H1 (cell line): ENCODE data around the gene HMMR. TPM values are rescaled to one million over a fixed set of nuclear protein-coding genes. Genes with fewer than 3 reads are reported as not detected.

Experiments used
- CTCF ChIA-PET: fragments of 300-600 bp; sonication (Branson Sonifier 250); formaldehyde crosslinking; loops from one replicate; lab custom pipeline; 2021; ENCODE audit not compliant: partially characterized antibody; lab: Charles Lee
- POLR2A ChIA-PET: fragments of 300-600 bp; sonication (Branson Sonifier 250); formaldehyde crosslinking; loops from one replicate; lab custom pipeline; 2021; ENCODE audit warnings: inconsistent platforms; ENCODE audit not compliant: partially characterized antibody; lab: Charles Lee
- DNase-seq, 2 experiments: peaks; one replicate each; pipeline versions ENCODE4 v3.0.0 to v3.0.0-alpha.2; 2010 to 2022; ENCODE audit warnings: low spot score in 2 of 2, low read depth in 1 of 2, mixed read lengths in 1 of 2
- FAIRE-seq: peaks from 2 replicates; lab custom pipeline; 2011; peaks lifted over from hg19 to GRCh38; lab: Jason Lieb, UNC
- H2AFZ ChIP-seq: 2 replicates; pipeline ENCODE4 v1.8.1; 2012; ENCODE audit warnings: low read length, inconsistent platforms
- H2AK5ac ChIP-seq: 2 replicates; pipeline ENCODE4 v1.6.1; 2013; ENCODE audit warnings: low read depth, low read length
- H2BK120ac ChIP-seq: replicated peaks from 2 replicates; pipeline ENCODE3; 2013; ENCODE audit warnings: low read depth, low read length, inconsistent platforms
- H2BK12ac ChIP-seq: 2 replicates; pipeline ENCODE4 v1.6.1; 2013; ENCODE audit warnings: low read depth, low read length
- H2BK15ac ChIP-seq: 2 replicates; pipeline ENCODE4 v1.6.1; 2013; ENCODE audit warnings: low read length
- H2BK20ac ChIP-seq: 2 replicates; pipeline ENCODE4 v1.6.1; 2013; ENCODE audit warnings: low read length
- H2BK5ac ChIP-seq: 2 replicates; pipeline ENCODE4 v1.6.1; 2013; ENCODE audit warnings: low read depth, low read length
- H3K14ac ChIP-seq: 2 replicates; pipeline ENCODE4 v1.6.1; 2013; ENCODE audit warnings: inconsistent platforms; ENCODE audit not compliant: insufficient read length
- H3K18ac ChIP-seq: 2 replicates; pipeline ENCODE4 v1.6.1; 2013; ENCODE audit warnings: low read length; ENCODE audit errors: extremely low read depth
- H3K23ac ChIP-seq: 2 replicates; pipeline ENCODE4 v1.6.1; 2013; ENCODE audit warnings: inconsistent platforms; ENCODE audit not compliant: insufficient read length
- H3K23me2 ChIP-seq: 2 replicates; pipeline ENCODE4 v1.6.1; 2013; ENCODE audit warnings: low read depth, low read length
- H3K27ac ChIP-seq: 2 replicates; pipeline ENCODE4 v1.6.1; 2011; ENCODE audit warnings: low read depth, low read length, inconsistent platforms
- H3K27me3 ChIP-seq, 4 experiments: replicated peaks in 1 of 4; 1 replicate in 1 of 4; 2 replicates in 3 of 4; pipeline versions ENCODE4 v1.6.1 to v1.8.1; 2011 to 2013; ENCODE audit warnings: low read length in 3 of 4, mild to moderate bottlenecking in 3 of 4, inconsistent platforms in 2 of 4, mixed read lengths in 2 of 4, moderate library complexity in 1 of 4; ENCODE audit not compliant: control insufficient read depth in 3 of 4, insufficient read depth in 3 of 4; ENCODE audit errors: extremely low read depth in 1 of 4
- H3K36me3 ChIP-seq, 4 experiments: 2 replicates each; pipeline versions ENCODE4 v1.6.1 to v1.8.1; 2011 to 2013; ENCODE audit warnings: mild to moderate bottlenecking in 4 of 4, low read length in 3 of 4, moderate library complexity in 2 of 4, control low read depth in 1 of 4, inconsistent platforms in 1 of 4; ENCODE audit not compliant: insufficient read depth in 4 of 4, control insufficient read depth in 2 of 4
- H3K4ac ChIP-seq: replicated peaks from 2 replicates; pipeline ENCODE3; 2013; ENCODE audit warnings: low read length, low read depth, mixed read lengths, inconsistent platforms; ENCODE audit not compliant: insufficient read length
- H3K4me1 ChIP-seq, 4 experiments: replicated peaks in 1 of 4; 1 replicate in 1 of 4; 2 replicates in 3 of 4; pipeline versions ENCODE4 v1.6.1 to v1.8.1; 2011 to 2013; ENCODE audit warnings: low read length in 3 of 4, inconsistent platforms in 2 of 4, mixed read lengths in 1 of 4; ENCODE audit not compliant: insufficient read depth in 4 of 4, control insufficient read depth in 3 of 4
- H3K4me2 ChIP-seq, 2 experiments: 2 replicates each; pipeline versions ENCODE4 v1.6.1 to v1.8.1; 2011 to 2013; ENCODE audit warnings: low read depth in 2 of 2, low read length in 2 of 2, control low read depth in 1 of 2, inconsistent platforms in 1 of 2, mild to moderate bottlenecking in 1 of 2; ENCODE audit not compliant: insufficient read depth in 1 of 2
- H3K4me3 ChIP-seq, 4 experiments: fragments of 200-600, 300-600 bp in 1 of 4; sonication (generic), shearing (Covaris generic), sonication (Bioruptor Twin) in 1 of 4; 2 replicates each; pipeline versions ENCODE4 v1.5.1 to v1.8.1; 2011 to 2016; ENCODE audit warnings: low read length in 4 of 4, low read depth in 3 of 4, control low read depth in 2 of 4, inconsistent platforms in 2 of 4, mild to moderate bottlenecking in 2 of 4, mixed read lengths in 1 of 4, moderate library complexity in 1 of 4; ENCODE audit not compliant: insufficient read depth in 2 of 4; ENCODE audit errors: extremely low read depth in 1 of 4
- H3K56ac ChIP-seq: replicated peaks from 2 replicates; pipeline ENCODE3; 2013; ENCODE audit warnings: low read depth, mild to moderate bottlenecking, mixed read lengths, low read length, inconsistent platforms; ENCODE audit not compliant: insufficient read length
- H3K79me1 ChIP-seq: 2 replicates; pipeline ENCODE4 v1.6.1; 2013; ENCODE audit warnings: low read depth, low read length, control low read depth
- H3K79me2 ChIP-seq, 2 experiments: 2 replicates each; pipeline versions ENCODE4 v1.6.1 to v1.8.1; 2012 to 2013; ENCODE audit warnings: low read length in 2 of 2, mild to moderate bottlenecking in 2 of 2, inconsistent platforms in 1 of 2; ENCODE audit not compliant: insufficient read depth in 2 of 2, control insufficient read depth in 1 of 2
- H3K9ac ChIP-seq, 4 experiments: replicated peaks in 1 of 4; 1 replicate in 1 of 4; 2 replicates in 3 of 4; pipeline versions ENCODE4 v1.6.1 to v1.8.1; 2011 to 2013; ENCODE audit warnings: low read depth in 3 of 4, low read length in 3 of 4, control low read depth in 2 of 4, mild to moderate bottlenecking in 2 of 4, moderate library complexity in 2 of 4, inconsistent platforms in 1 of 4; ENCODE audit errors: extremely low read depth in 1 of 4
- H3K9me3 ChIP-seq, 2 experiments: 2 replicates each; pipeline versions ENCODE4 v1.6.1 to v1.8.1; 2012 to 2013; ENCODE audit warnings: mild to moderate bottlenecking in 2 of 2, moderate library complexity in 2 of 2, control low read depth in 1 of 2, inconsistent platforms in 1 of 2, low read depth in 1 of 2, low read length in 1 of 2, mixed read lengths in 1 of 2; ENCODE audit not compliant: insufficient read depth in 2 of 2
- H4K20me1 ChIP-seq, 2 experiments: replicated peaks in 1 of 2; 2 replicates each; pipeline versions ENCODE3 to v1.8.1; 2011 to 2013; ENCODE audit warnings: inconsistent platforms in 2 of 2, low read length in 2 of 2, mild to moderate bottlenecking in 1 of 2; ENCODE audit not compliant: insufficient read depth in 2 of 2, control insufficient read depth in 1 of 2
- H4K5ac ChIP-seq: 2 replicates; pipeline ENCODE4 v1.6.1; 2013; ENCODE audit warnings: low read length, low read depth, mixed read lengths, inconsistent platforms; ENCODE audit not compliant: insufficient read length
- H4K8ac ChIP-seq: 2 replicates; pipeline ENCODE4 v1.8.0; 2013; ENCODE audit warnings: mild to moderate bottlenecking, moderate library complexity, low read length, inconsistent platforms; ENCODE audit not compliant: insufficient read depth; ENCODE audit errors: extremely low read depth
- H4K91ac ChIP-seq: replicated peaks from 2 replicates; pipeline ENCODE3; 2013; ENCODE audit warnings: low read length, mixed read lengths, inconsistent platforms; ENCODE audit not compliant: insufficient read length
- BRCA1 ChIP-seq: IDR thresholded peaks from 2 replicates; pipeline ENCODE4 v1.6.1; 2012; ENCODE audit warnings: low read depth, low read length, improper control_type of control experiment
- CBX5 ChIP-seq: fragments of 300-800, 300-1000 bp; sonication (generic); IDR thresholded peaks from 2 replicates; pipeline ENCODE4 v1.7.1; 2016; ENCODE audit warnings: antibody characterized with exemption, low read length, low read depth
- CREB1 ChIP-seq: IDR thresholded peaks from 2 replicates; pipeline ENCODE4 v1.6.1; 2012; ENCODE audit warnings: inconsistent platforms
- GABPA ChIP-seq: IDR thresholded peaks from 2 replicates; pipeline ENCODE4 v1.6.1; 2011; ENCODE audit warnings: mild to moderate bottlenecking, low read length, moderate library complexity, borderline replicate concordance; ENCODE audit not compliant: insufficient read depth
- GTF2F1 ChIP-seq: IDR thresholded peaks from 2 replicates; pipeline ENCODE4 v1.6.1; 2012; ENCODE audit warnings: low read depth, low read length, improper control_type of control experiment, borderline replicate concordance
- JUND ChIP-seq: IDR thresholded peaks from 2 replicates; pipeline ENCODE4 v1.6.1; 2011; ENCODE audit warnings: mild to moderate bottlenecking, improper control_type of control experiment, low read length
- SP4 ChIP-seq: IDR thresholded peaks from 2 replicates; pipeline ENCODE4 v1.6.1; 2012; ENCODE audit warnings: low read length, inconsistent platforms
- TBP ChIP-seq: IDR thresholded peaks from 2 replicates; pipeline ENCODE4 v1.6.1; 2011; ENCODE audit warnings: low read depth, low read length, improper control_type of control experiment
- TEAD4 ChIP-seq: IDR thresholded peaks from 2 replicates; pipeline ENCODE4 v1.6.1; 2012; ENCODE audit warnings: low read depth, low read length, inconsistent platforms, mixed read lengths
- WGBS, 2 experiments: shearing (Covaris generic) in 1 of 2; methylation state at CpG; one replicate each; pipeline versions ENCODE4 v1.1.6 to v1.1.7; 2013 to 2015; ENCODE audit warnings: low lambda C conversion rate in 2 of 2, mixed read lengths in 2 of 2, inconsistent platforms in 1 of 2, low coverage in 1 of 2, missing lambda C conversion rate in 1 of 2; ENCODE audit not compliant: insufficient replicate concordance in 2 of 2, insufficient coverage in 1 of 2, insufficient read length in 1 of 2; ENCODE audit errors: extremely low coverage in 1 of 2, missing lambda C conversion rate in 1 of 2; 5-methylcytosine and 5-hydroxymethylcytosine counted together
- polyA plus RNA-seq, 7 experiments: library from polyadenylated mRNA; depleted of rRNA in 3 of 7; stranded (reverse) in 5 of 7; unstranded in 2 of 7; fragments of >200 nt in 5 of 7; fragments of 200-250 nt in 2 of 7; gene quantifications; 1 replicate in 5 of 7; 2 replicates in 1 of 7; 4 replicates in 1 of 7; pipeline versions ENCODE4 v1.2.1 to v1.2.3, GENCODE V29; 2011 to 2013; ENCODE audit warnings: missing spikeins in 2 of 7, mixed read lengths in 2 of 7
- total RNA-seq: library from RNA; stranded (reverse); fragmentation: NEBNext Ultra II Directional; extraction: Animal tissue kit (Norgen Biotek cat#: 25700); gene quantifications from 2 replicates; pipeline ENCODE4 v1.2.1, GENCODE V29; 2021
- TF ChIP-seq, protein P1 (sequence below), 3 experiments: IDR thresholded peaks; 1 replicate in 2 of 3; 2 replicates in 1 of 3; pipeline versions ENCODE4 v1.5.1 to v1.6.1; 2011; ENCODE audit warnings: low read length in 3 of 3, mild to moderate bottlenecking in 3 of 3, inconsistent platforms in 2 of 3, low read depth in 1 of 3, moderate library complexity in 1 of 3; ENCODE audit not compliant: insufficient read depth in 1 of 3; ENCODE audit errors: control extremely low read depth in 1 of 3
- TF ChIP-seq, protein P2 (sequence below): IDR thresholded peaks from 2 replicates; pipeline ENCODE4 v1.6.1; 2011; ENCODE audit warnings: low read depth, mild to moderate bottlenecking, low read length; ENCODE audit not compliant: insufficient read depth

Gene HMMR
- total and polyA plus RNA-seq, 2 of the 8 experiments (the other 6 are each of a cell fraction or from before 2014, with no cell fraction given) = 17.5 to 77.3 TPM

DNA sequence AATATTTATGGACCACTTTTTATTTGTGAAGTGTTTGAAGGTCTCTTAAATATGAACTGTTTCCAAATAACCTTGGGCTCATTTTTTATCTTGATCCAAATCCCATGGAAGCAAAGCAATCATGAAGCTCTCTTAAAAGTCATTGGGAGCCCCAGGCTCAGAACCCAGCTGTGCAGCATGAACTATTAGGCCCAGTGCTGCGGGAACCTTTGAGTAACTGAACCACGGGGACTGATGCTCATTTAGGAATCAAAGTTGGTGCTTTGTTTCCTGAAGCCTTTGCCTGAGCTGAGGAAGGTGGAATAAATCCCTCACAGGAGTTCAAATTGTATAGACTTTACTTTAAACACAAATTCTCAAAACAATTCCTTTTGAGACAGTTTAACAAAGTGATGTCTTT lies 72.8 kb downstream of the HMMR start:
- Histone ChIP-seq H3K36me3 (no peaks in the 10 kb centered on the region), H2BK12ac (no peak overlapping the region), H4K91ac (peak overlapping the region; percentile 55), H3K9ac (no peak overlapping the region), H2AFZ (no peak overlapping the region), H4K8ac (no peak overlapping the region), H3K4me3 (peak overlapping the region in 2 of 4 experiments; percentile 11 to 15; a peak in 1 of 8 replicates), H2BK20ac (peak overlapping the region; percentile 56; the same call in 1 of the 2 replicates), H3K4me1 (peaks cover 2 to 27% (median 13%) of the 10 kb centered on the region in 4 experiments; a peak in 6 of 7 replicates), H3K79me1 (no peaks in the 10 kb centered on the region), H3K23ac (no peak overlapping the region), H3K27ac (no peak overlapping the region), H3K27me3 (no peaks in the 10 kb centered on the region), H3K79me2 (no peaks in the 10 kb centered on the region), H2BK5ac (no peak overlapping the region), H2BK120ac (peak overlapping the region; percentile 24), H3K9me3 (no peaks in the 10 kb centered on the region), H2AK5ac (no peak overlapping the region), H3K23me2 (no peaks in the 10 kb centered on the region), H3K18ac (no peak overlapping the region; the same call in 1 of the 2 replicates), H4K20me1 (no peaks in the 10 kb centered on the region), H3K14ac (no peak overlapping the region), H2BK15ac (no peak overlapping the region), H3K4me2 (peak overlapping the region; percentile 33 to 77; a peak in 3 of 4 replicates), H3K56ac (no peak overlapping the region), H4K5ac (peak overlapping the region; percentile 8), H3K4ac (peak overlapping the region; percentile 69)
- DNase-seq (no peak), FAIRE-seq (no peak)
- POLR2A ChIA-PET = interaction anchor here (1.0 to 3.6 kb wide), 6 partner anchors 10 to 96 kb away, joined by 3 to 22 read pairs (median 6); partner anchors contain the start of genes CCNG1, HMMR, MAT2B and NUDCD2
- CTCF ChIA-PET = interaction anchor here (1.0 to 1.8 kb wide), 3 partner anchors 11 to 30 kb away, joined by 3 to 5 read pairs (median 3); partner anchors contain the start of gene MAT2B
- WGBS, 2 experiments = 52% methylated on average over 2 of the region's 2 CpGs; no CpG with 5 or more reads in 1 of the 2 experiments
- TF ChIP-seq, protein P1, sequence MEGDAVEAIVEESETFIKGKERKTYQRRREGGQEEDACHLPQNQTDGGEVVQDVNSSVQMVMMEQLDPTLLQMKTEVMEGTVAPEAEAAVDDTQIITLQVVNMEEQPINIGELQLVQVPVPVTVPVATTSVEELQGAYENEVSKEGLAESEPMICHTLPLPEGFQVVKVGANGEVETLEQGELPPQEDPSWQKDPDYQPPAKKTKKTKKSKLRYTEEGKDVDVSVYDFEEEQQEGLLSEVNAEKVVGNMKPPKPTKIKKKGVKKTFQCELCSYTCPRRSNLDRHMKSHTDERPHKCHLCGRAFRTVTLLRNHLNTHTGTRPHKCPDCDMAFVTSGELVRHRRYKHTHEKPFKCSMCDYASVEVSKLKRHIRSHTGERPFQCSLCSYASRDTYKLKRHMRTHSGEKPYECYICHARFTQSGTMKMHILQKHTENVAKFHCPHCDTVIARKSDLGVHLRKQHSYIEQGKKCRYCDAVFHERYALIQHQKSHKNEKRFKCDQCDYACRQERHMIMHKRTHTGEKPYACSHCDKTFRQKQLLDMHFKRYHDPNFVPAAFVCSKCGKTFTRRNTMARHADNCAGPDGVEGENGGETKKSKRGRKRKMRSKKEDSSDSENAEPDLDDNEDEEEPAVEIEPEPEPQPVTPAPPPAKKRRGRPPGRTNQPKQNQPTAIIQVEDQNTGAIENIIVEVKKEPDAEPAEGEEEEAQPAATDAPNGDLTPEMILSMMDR (IDR thresholded peaks at IDR 0.05; ENCODE audit: control extremely low read depth in 1 of 3, insufficient read depth in 1 of 3, low read depth in 1 of 3, low read length in 3 of 3) = no peak
- TF ChIP-seq GABPA = no peak
- TF ChIP-seq TEAD4 = no peak
- TF ChIP-seq GTF2F1 = no peak
- no peak for TF ChIP-seq CREB1
- no peak for TF ChIP-seq BRCA1
- TF ChIP-seq, protein P2, sequence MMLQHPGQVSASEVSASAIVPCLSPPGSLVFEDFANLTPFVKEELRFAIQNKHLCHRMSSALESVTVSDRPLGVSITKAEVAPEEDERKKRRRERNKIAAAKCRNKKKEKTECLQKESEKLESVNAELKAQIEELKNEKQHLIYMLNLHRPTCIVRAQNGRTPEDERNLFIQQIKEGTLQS = no peak
- TF ChIP-seq JUND = no peak
- no peak for TF ChIP-seq CBX5
- TF ChIP-seq SP4 = no peak
- no peak for TF ChIP-seq TBP
